GM19395 (cell line): Measurements from ENCODE around the gene ALG9.

Source experiments
- ATAC-seq: cut with Tn5 transposase; IDR thresholded peaks from one replicate; pipeline ENCODE4 v1.9.1; 2021; ENCODE audit warnings: mild to moderate bottlenecking, moderate library complexity; ENCODE audit not compliant: unreplicated experiment

Gene ALG9, protein sequence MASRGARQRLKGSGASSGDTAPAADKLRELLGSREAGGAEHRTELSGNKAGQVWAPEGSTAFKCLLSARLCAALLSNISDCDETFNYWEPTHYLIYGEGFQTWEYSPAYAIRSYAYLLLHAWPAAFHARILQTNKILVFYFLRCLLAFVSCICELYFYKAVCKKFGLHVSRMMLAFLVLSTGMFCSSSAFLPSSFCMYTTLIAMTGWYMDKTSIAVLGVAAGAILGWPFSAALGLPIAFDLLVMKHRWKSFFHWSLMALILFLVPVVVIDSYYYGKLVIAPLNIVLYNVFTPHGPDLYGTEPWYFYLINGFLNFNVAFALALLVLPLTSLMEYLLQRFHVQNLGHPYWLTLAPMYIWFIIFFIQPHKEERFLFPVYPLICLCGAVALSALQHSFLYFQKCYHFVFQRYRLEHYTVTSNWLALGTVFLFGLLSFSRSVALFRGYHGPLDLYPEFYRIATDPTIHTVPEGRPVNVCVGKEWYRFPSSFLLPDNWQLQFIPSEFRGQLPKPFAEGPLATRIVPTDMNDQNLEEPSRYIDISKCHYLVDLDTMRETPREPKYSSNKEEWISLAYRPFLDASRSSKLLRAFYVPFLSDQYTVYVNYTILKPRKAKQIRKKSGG

GRCh38 chr11:111870886-111871692, at the start of gene ALG9:
Gene ALG9 (minus strand): TSS chr11:111871581. CDS start chr11:111871482, 99 bp downstream.
- ATAC-seq, result peak; percentile 90

GRCh38 chr11:111920908-111921307, 49.5 kb upstream of the ALG9 start:
- ATAC-seq, result no peak

GRCh38 chr11:111918390-111919256, 47.2 kb upstream of the ALG9 start, which contains the start of gene C11orf52:
Gene C11orf52 (plus strand): TSS chr11:111918913. CDS start chr11:111918973, 60 bp downstream.
- no peak for ATAC-seq

DNA sequence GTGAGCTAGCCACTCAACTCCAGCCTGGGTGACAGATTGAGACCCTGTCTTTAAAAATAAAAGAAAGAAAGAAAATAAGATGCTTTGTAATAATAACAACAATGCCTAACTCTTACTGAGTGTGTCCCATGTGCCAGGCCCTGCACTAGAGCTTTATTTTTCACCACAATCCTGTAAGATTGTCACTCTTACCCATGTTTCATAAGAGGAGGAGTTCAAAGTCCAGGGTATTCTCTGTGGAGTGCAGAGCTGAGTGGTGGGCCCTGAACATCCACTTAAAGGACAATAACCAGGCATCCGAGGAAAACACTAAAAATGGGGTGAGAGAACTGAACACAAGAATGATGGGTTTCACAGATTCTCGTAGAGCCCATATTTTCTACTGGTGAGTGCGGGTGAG, 46.4 kb upstream of the ALG9 start:
- no peak for ATAC-seq

GRCh38 chr11:111917312-111917711, 45.9 kb upstream of the ALG9 start:
- no peak for ATAC-seq

- no peak for ATAC-seq
Observed at GRCh38 chr11:111916768-111917167, 45.4 kb upstream of the ALG9 start.

GRCh38 chr11:111913997-111914396, 42.6 kb upstream of the ALG9 start:
- ATAC-seq, result no peak

DNA sequence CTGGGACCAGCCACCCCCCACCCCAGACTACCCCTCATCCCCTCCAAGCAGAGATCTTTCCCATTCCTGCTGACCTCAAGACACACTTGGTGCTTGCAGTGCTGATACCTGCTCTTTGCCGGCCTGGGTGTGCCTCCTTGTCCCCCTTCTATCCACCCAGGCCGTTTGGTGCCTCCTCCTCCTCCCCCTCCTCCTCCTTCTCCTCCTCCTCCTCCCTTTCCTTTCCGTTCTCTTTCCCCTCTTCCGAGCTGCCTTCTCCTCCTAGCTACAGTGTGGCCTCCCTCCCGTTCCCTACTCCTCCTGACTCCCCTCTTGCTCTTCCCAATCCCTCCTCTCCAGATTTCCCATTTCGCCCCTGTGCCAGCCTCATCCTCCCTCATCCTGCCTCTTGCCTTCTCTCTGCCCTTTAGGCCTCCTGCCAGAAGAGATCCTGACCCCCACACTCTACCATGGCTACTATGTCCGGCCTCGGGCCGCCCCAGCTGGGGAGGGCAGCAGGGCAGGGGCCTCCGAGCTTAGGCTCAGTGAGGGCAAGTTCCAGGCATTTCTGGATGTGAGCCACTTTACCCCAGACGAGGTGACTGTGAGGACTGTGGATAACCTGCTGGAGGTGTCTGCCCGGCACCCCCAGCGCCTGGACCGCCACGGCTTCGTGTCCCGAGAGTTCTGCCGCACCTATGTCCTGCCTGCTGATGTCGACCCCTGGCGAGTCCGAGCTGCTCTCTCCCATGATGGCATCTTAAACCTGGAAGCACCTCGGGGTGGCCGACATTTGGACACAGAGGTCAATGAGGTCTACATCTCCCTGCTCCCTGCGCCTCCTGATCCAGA, 41.9 kb upstream of the ALG9 start:
- ATAC-seq, result no peak

DNA sequence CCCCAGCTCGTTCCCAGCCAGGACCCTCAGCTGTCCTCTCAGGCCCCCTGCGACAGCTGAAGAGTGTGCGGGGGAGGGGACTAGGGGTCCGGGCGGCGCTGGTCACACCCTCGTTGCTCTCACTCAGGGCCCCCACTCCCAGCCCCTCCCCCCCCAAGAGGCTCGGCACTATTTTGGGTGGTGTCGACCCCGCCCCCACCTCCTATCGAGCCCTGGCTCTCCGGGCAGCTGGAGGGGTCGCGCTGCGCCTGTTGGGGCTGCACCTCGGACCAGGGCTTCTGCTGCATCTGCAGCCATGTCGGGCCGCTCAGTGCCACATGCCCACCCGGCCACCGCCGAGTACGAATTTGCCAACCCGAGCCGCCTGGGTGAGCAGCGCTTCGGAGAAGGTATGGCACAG, 41.2 kb upstream of the ALG9 start, which contains the start of gene HSPB2:
TSS of gene HSPB2 (plus strand) at position 200 of the 400 bp plus-strand sequence. CDS start at position 296, 96 bp downstream.
- ATAC-seq, result no peak

DNA sequence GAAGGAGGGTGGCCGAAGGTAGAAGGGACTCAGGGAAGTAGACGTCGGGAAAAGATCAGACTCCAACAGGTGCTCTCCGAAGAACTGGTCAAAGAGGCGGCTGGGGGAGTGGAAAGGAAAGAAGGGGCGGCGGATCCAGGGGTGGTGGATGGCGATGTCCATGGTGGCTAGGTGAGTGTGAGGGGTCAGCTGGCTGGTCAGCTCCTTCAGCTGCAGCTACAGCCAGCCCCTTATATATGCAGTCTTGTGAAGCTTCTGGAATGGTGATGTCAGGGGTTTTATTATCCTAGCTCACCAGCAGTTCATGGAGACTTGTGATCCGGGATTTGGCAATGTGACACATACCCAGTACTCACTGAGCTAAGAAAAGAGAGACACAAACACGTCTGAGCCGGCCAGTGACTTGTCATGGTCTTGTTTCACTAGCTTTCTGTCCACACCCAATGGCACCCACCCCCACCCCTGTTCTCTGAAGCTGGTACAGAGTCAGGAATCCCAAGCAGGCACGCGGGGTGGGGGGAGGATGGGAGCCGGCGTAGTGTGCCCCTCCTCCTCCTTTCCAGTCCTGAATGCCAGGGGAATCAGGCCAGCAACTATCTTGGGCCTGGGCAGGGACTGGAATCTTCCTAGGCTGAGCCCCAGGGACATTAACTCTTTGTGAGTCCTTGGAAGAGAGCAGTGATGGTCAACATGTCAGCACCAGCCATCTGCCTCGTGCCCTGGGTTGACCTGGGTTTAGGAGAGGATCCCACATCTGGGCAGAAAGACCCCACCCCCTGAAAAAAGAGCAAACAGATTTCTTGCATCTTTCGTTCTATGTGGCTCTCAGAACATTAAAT, 40.4 kb upstream of the ALG9 start, which contains the start of gene CRYAB:
TSS of gene CRYAB (minus strand) at position 208 of the 839 bp plus-strand sequence. CDS start at position 162, 46 bp downstream.
- ATAC-seq, result no peak

DNA sequence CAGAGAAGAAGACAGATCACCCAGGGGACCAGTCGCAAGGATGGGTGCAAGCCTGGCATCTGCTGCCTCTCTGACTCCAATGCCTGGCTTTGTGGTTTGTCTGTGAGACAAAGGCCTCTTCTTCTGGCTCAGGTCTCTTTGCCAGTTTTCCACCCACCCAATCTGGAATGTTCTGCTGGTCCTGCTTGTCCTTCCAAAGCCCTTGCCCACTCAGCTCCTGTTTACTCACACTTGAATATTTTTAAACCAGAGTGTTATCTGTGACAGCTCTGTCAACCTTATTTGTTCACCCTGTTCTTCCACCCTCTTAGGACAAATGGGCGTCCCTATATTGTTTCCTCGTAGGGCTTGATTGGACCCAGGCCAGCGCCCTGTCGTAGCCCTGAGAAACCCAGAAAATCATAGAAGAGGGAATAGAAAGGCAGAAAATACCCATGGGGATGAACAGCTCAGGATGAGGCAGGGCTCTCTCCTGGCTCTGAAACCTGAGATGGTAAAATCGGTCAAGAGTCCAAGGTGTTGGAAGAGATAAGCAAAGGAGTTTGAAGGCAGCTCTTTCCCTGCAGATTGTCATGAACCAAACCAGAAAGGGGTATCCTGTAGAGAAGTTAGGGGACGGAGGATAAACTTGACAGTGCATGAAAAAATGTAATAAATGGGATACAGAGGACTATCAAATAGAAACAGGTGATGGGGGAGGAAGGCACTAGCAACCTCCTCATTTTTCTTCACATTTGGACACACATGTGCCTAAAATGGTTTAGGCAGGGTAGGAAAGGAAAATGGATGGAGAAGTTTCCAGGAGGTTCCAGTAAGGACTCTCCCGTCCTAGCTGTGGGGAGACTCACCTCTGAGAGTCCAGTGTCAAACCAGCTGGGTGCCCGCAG, 39.5 kb upstream of the ALG9 start:
- ATAC-seq, result no peak

DNA sequence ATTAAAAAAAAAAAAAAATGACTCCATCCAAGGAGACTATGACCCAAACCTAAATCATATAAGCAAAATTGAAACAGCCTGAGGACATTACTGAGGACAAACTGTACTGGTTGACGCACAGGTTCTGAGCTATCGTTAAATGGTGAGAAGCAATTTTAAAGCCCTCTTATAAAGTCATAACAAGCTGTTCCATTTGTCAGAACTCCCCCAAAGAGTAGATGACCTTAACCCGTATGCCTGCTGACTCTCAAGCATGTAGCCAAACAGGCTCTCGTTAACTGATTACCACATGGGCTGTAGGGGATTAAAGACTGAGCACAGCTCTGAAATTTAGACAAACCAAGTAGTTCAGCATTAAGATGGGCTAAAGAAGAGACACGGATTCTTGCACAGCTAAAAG, 38.0 kb upstream of the ALG9 start:
- ATAC-seq, result no peak

DNA sequence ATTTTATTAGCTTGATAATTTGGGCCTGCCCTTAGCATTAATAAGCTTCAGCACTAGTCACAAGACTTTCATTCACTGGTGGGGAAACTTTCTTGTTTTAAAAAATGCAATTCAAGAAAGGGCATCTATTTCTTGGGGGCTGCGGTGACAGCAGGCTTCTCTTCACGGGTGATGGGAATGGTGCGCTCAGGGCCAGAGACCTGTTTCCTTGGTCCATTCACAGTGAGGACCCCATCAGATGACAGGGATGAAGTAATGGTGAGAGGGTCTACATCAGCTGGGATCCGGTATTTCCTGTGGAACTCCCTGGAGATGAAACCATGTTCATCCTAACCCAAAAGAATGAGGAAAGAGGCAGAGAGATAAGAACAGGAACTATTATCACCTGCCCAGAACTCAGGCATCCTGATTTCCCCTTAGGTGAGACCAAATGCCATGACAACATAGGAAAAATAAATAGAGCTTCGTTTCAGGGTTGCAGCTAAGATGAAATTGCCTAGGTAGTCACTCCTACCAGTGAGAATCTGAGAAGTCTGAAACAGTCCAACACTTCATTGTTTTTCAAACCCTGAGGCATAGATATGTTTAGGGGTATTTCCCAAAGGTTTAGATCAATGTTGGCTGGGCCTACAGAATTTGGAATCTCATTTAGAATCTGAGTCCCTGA, 37.4 kb upstream of the ALG9 start:
- no peak for ATAC-seq

DNA sequence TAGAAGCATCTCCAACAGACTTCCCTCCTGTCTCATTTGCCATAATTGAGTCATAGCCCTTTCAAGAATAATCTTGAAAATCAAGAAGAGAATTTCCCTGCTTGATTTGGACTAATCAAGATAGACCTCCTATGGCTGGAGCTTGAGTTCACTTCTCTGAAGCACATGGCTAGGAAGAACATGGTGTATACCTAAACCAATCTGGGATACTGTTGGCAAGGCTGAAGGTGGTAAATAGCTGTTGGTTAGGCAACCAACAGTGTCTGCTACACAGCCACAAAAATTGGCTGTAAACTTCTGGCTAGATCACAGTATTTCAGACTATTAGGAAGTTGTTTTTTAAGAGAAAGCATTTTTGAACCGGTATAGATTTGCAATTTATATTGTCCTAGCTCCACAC, 35.3 kb upstream of the ALG9 start:
- ATAC-seq, result no peak

- ATAC-seq, result no peak
Observed at GRCh38 chr11:111905411-111905810, 34.0 kb upstream of the ALG9 start.

DNA sequence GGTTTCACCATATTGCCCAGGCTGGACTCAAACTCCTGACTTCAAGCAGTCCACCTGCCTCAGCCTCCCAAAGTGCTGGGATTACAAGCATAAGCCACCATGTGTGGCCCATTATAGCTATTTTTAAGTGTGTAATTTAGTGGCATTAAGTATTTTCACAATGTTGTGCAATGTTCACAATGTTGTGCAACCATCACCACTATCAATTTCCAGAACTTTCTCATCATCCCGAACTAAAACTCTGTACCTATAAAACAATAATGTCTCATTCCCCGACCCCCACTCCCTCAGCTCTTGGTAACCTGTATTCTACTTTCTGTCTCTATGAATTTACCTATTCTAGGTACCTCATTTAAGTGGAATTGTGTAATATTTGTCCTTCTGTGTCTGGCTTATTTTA, 15.5 kb upstream of the ALG9 start:
- ATAC-seq, result no peak

DNA sequence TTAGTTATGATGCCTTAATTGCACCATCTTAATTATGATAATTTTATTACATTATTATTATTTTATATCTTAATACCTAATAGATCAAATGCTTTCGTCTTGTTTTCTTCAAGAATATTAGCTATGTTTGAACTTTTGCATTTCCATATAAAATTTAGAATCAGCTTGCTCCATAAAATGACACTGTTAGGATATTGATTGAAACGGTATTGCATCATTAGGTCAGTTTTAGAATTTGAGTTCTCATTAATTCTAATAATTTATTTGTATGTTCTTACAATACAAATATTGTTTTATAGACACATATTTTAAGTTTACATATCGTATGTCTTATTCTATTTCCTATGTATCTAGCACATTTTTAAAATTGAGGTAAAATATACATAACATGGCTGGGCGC, 14.7 kb upstream of the ALG9 start:
- no peak for ATAC-seq
